Brain microvascular endothelial cell (primary cell): ENCODE measurements around the gene TNS4.

ENCODE experiments used
- DNase-seq: peaks from one replicate; pipeline ENCODE4 v3.0.0-alpha.2; 2020
- H3K27ac ChIP-seq: fragments of 250-450 bp; sonication (Bioruptor Pico); 2 replicates; pipeline ENCODE4 v1.5.1; 2020; ENCODE audit warnings: mild to moderate bottlenecking, moderate library complexity
- H3K27me3 ChIP-seq: fragments of 250-450 bp; sonication (Bioruptor Pico); replicated peaks from 2 replicates; pipeline ENCODE4 v1.5.1; 2020; ENCODE audit warnings: mild to moderate bottlenecking
- H3K36me3 ChIP-seq: fragments of 250-450 bp; sonication (Bioruptor Pico); replicated peaks from 2 replicates; pipeline ENCODE4 v1.5.1; 2020; ENCODE audit warnings: mild to moderate bottlenecking
- H3K4me3 ChIP-seq: 2 replicates; pipeline ENCODE4 v1.5.1; 2011; ENCODE audit warnings: low read depth, mild to moderate bottlenecking, control low read depth, low read length, moderate library complexity
- in situ Hi-C: cut with HindIII; loops from 2 replicates; pipeline ENCODE4 v1.10.0; 2017; ENCODE audit warnings: low sequenced_read_pairs, low pct_ligation_motif_present
- TF ChIP-seq, protein P1 (sequence below): IDR thresholded peaks from 2 replicates; pipeline ENCODE4 v1.5.1; 2011; ENCODE audit warnings: low read depth, mild to moderate bottlenecking, moderate library complexity, low read length, control low read depth, inconsistent platforms; ENCODE audit errors: missing control alignments

TNS4 gene

GRCh38 chr17:40520991-40521453, 19.6 kb upstream of the TNS4 start:
- no peak for DNase-seq
- H3K27ac ChIP-seq: peak overlapping the region; percentile 83
- no peak overlapping the region for H3K4me3 ChIP-seq
- in situ Hi-C loops: no loop called here
- no peaks in the 10 kb centered on the region for H3K27me3 ChIP-seq
- H3K36me3 ChIP-seq: no peaks in the 10 kb centered on the region
- TF ChIP-seq, protein P1, sequence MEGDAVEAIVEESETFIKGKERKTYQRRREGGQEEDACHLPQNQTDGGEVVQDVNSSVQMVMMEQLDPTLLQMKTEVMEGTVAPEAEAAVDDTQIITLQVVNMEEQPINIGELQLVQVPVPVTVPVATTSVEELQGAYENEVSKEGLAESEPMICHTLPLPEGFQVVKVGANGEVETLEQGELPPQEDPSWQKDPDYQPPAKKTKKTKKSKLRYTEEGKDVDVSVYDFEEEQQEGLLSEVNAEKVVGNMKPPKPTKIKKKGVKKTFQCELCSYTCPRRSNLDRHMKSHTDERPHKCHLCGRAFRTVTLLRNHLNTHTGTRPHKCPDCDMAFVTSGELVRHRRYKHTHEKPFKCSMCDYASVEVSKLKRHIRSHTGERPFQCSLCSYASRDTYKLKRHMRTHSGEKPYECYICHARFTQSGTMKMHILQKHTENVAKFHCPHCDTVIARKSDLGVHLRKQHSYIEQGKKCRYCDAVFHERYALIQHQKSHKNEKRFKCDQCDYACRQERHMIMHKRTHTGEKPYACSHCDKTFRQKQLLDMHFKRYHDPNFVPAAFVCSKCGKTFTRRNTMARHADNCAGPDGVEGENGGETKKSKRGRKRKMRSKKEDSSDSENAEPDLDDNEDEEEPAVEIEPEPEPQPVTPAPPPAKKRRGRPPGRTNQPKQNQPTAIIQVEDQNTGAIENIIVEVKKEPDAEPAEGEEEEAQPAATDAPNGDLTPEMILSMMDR: no peak

GRCh38 chr17:40519089-40519775, 17.8 kb upstream of the TNS4 start:
- Histone ChIP-seq H3K27me3 (no peaks in the 10 kb centered on the region), H3K4me3 (no peak overlapping the region), H3K36me3 (no peaks in the 10 kb centered on the region), H3K27ac (no peak overlapping the region)
- TF ChIP-seq, protein P1: no peak
- DNase-seq: no peak
- in situ Hi-C loops: no loop called here

DNA sequence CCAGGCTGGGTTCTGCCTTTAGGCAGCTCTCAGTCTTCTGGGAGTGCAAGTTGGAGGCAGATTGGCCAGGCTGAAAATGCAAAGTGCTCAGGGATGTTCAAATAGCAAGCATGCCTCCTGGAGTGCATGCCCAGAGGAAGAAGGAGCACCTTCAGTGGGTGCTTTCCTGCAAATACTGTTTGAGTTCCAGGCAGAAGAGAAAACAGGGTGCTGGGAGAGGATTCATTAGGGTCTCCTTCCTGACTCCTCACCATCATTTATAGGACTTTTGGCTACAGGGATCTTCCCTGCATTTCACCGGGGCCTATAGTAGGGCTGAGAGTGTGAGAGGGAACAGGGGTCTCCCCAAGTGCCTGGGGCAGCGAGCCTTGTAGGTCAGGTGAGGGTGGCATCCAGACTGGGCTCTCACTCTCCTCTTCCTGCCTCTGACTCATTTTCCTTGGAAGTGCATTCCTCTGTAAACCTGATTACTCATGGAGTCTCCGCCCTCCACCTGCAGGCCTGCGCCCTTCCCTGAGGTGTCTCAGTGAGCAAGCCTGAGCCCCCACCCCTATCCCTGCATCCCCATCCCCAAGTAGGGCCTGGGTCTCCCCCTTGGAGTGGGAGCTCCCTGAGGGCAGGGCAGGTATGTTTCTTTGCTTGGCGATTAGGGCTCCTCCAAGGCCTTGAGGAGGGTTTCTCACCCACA, 17.1 kb upstream of the TNS4 start:
- Histone ChIP-seq H3K4me3 (no peak overlapping the region), H3K27ac (peak overlapping the region; percentile 11), H3K36me3 (no peaks in the 10 kb centered on the region), H3K27me3 (no peaks in the 10 kb centered on the region)
- in situ Hi-C loops: no loop called here
- TF ChIP-seq, protein P1: no peak
- no peak for DNase-seq

GRCh38 chr17:40517981-40518380, 16.6 kb upstream of the TNS4 start:
- no peaks in the 10 kb centered on the region for H3K36me3 ChIP-seq
- H3K27ac ChIP-seq: peak overlapping the region; percentile 11
- no peak for DNase-seq
- in situ Hi-C loops: no loop called here
- no peaks in the 10 kb centered on the region for H3K27me3 ChIP-seq
- TF ChIP-seq, protein P1: no peak
- H3K4me3 ChIP-seq: no peak overlapping the region

- TF ChIP-seq, protein P1: no peak
- Histone ChIP-seq H3K27me3 (no peaks in the 10 kb centered on the region), H3K36me3 (no peaks in the 10 kb centered on the region), H3K27ac (no peak overlapping the region), H3K4me3 (no peak overlapping the region)
- in situ Hi-C loops: no loop called here
- DNase-seq: no peak
These were observed 15.9 kb upstream of the TNS4 start for GRCh38 chr17:40517286-40517662.
